CD4-positive, alpha-beta T cell treated with Interleukin-15 for 1 hour (primary cell): Measurements from ENCODE around the gene GRK2.

Experiments used
- DNase-seq: peaks from one replicate; pipeline ENCODE4 v3.0.0-alpha.2; 2020

GRK2 gene

DNA sequence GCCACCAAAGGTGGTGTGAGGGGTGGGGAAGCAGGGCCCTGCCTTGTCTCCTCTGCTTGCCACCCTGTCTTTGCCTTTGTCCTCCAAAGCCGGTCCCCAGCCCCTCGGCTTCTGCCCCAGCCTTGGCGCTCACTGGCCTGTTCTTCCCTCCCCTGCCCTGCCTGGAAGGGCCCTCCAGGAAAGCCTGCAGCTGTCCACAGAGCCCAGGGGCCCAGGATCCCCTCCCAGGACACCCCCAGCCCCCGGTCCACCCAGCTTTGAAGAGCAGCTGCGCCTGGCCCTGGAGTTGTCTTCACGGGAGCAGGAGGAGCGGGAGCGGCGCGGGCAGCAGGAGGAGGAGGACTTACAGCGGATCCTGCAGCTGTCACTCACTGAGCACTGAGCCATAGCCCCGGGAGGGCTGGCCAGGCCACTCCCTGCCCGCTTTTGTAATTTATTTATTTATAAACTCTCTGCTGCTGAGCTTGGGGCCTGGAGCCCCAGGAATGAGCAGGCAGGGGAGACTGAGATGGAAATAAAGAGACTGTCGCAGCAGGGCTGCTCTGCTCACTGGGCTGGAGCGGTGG is 35.8 kb downstream of the GRK2 start:
- no peak for DNase-seq

GRCh38 chr11:67302571-67303131 is 36.4 kb downstream of the GRK2 start:
- DNase-seq: no peak

- DNase-seq: peak; percentile 41
Observed at GRCh38 chr11:67303132-67303834, 37.0 kb downstream of the GRK2 start, which contains the start of gene SSH3. SSH3 (plus strand) TSS chr11:67303530; CDS start chr11:67303626, 96 bp downstream.

DNA sequence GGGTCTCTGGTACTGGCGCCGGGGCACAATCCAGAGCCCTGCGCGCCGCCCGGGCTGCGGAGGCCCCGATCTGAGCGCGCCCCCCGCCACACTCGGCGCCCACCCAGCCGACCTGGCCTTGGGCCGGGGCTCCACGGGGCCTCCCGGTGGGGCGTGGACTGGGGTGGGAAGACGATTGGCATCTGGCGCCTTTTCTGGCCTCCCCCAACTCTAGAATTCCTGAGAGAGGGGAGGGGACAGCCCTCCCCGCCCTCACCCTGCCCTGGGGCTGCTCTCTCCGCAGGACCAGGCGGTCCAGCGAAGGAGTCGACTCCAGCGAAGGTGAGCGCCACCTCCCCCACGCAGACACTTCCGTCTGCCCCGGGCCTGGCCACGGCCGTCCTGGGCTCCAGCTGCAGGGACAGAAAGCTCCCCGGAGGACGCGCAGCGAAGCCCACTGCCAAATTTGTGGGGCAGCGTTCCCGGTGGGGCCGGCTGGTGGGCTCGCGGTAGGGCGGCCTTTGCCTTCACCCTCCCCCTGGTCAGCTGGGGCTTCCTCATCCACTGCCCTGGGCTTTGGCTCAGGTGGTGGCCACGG is 37.6 kb downstream of the GRK2 start:
- DNase-seq: no peak

DNA sequence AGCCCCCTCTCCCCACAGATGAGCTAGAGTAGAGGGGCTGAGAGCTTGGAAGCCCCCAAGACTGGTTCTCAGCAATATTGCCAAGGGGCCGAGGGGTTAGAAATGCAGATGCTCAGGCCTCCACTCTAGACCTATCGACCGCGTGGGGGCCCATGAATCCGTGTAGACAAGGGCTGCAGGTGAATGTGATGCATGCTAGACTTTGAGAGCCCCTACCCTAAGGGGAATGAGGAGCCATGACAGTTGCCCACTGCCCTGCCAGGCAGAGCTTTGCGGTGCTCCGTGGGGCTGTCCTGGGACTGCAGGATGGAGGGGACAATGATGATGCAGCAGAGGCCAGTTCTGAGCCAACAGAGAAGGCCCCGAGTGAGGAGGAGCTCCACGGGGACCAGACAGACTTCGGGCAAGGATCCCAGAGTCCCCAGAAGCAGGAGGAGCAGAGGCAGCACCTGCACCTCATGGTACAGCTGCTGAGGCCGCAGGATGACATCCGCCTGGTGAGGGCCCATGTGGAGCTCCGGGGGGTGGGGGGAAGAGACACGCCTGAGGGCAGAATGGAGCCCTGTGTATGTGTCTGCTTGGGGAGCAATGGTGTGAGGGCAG is 38.3 kb downstream of the GRK2 start:
- no peak for DNase-seq

DNA sequence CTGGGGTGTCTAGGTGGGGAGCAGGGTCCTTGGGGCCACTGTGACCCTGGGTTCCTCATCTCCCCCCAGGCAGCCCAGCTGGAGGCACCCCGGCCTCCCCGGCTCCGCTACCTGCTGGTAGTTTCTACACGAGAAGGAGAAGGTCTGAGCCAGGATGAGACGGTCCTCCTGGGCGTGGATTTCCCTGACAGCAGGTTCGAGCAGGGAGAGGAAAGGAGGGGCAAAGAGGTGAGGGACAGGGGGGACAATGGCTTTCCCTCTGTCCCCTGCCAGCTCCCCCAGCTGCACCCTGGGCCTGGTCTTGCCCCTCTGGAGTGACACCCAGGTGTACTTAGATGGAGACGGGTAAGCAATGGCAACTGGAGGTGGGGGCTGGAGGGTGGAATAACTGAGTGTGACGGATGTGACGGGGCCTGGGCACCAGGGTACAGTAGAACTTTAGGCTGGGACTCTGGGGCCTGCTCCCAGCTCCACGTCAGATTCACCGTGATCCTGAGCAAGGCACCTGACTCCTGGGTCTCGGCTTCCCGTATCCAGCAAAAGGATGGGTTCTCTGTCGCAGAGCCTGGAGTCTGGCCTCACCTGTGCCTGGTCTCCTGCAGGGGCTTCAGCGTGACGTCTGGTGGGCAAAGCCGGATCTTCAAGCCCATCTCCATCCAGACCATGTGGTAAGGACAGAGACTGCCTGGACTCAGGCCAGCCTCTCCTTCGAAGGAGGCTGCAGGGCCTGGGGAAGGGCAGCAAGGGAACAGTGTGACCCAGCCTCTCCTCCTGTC is 40.7 kb downstream of the GRK2 start:
- no peak for DNase-seq

DNA sequence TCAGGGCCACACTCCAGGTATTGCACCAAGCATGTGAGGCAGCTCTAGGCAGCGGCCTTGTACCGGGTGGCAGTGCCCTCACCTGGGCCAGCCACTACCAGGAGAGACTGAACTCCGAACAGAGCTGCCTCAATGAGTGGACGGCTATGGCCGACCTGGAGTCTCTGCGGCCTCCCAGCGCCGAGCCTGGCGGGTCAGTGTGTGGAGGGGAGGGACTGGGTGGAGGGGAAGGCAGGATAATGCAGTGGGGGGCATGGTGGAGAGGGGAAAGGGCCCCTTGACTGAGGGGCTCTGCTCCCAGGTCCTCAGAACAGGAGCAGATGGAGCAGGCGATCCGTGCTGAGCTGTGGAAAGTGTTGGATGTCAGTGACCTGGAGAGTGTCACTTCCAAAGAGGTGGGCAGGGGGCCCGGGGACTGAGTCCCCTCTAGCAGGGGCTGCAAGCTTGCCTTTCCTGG is 41.3 kb downstream of the GRK2 start:
- DNase-seq: no peak

DNA sequence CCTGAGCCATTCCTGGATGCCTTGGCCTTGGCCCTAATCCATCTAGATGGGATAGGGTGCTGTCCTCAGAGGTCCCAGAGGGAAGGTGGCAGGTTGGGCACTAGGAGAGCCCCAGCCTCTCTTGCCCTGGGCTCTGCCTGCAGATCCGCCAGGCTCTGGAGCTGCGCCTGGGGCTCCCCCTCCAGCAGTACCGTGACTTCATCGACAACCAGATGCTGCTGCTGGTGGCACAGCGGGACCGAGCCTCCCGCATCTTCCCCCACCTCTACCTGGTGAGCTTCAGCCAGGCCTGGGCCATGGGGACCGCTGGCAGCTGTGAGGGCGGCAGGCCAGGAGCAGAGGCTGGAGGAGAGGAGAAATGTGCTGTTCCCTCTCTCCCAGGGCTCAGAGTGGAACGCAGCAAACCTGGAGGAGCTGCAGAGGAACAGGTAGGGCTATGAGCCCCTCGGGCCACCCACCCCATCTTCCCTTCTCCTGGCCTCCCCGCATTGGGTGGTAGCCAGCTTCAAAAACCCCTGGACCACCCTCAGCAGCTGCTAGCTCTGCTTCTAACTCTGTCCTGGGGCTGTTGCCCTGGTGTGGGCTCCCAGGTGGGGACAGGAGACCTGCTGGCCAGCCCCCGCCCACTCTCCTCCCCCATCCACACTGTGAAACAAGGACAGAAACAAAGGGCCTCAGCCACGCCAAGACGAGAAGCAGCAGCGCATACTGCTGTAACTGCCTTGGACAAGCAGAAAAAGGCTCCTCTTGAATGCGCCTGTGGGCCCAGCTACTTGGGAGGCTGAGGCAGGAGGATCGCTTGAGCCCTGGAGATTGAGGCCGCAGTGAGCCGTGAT is 42.0 kb downstream of the GRK2 start:
- no peak for DNase-seq

GRCh38 chr11:67309166-67309565 is 42.9 kb downstream of the GRK2 start:
- no peak for DNase-seq

GRCh38 chr11:67309661-67310061 is 43.4 kb downstream of the GRK2 start:
- no peak for DNase-seq

DNA sequence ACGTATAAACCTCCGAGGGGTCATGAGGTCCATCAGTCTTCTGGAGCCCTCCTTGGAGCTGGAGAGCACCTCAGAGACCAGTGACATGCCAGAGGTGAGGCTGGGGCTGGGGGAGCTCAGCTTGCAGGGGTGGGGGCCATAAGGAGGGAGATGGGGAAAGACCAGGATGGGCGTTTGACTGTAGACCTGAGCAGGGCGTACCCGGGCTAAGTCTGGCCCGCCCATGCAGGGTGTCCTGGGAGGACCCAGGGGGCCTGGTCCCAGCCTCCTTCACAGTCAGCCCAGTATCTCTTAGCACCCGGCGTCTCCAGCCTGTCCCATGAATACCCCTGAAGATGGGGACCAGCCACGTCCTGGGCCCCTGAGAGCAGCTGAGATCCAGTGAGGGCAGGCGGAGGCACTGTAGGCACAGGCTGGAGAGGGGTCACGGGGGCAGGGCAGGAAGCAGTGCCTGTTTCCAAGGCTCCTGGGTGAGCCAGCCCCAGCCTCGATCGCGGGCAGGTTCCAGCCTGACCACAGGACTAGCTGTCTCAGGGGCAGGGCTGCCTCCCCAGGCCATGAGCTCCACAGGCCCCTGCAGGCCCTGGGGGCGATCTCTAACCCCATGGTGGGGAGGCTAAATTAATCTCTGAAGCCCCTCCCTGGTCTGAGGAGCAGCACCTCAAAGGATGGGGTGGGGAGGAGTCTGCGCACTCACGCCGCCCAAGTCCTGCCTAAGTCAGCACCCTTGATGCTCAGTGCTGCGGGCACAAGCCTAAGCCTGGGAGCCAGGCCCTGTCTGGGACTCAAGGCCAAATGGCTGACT is 44.2 kb downstream of the GRK2 start:
- no peak for DNase-seq

GRCh38 chr11:67311051-67311555 is 44.8 kb downstream of the GRK2 start:
- no peak for DNase-seq

DNA sequence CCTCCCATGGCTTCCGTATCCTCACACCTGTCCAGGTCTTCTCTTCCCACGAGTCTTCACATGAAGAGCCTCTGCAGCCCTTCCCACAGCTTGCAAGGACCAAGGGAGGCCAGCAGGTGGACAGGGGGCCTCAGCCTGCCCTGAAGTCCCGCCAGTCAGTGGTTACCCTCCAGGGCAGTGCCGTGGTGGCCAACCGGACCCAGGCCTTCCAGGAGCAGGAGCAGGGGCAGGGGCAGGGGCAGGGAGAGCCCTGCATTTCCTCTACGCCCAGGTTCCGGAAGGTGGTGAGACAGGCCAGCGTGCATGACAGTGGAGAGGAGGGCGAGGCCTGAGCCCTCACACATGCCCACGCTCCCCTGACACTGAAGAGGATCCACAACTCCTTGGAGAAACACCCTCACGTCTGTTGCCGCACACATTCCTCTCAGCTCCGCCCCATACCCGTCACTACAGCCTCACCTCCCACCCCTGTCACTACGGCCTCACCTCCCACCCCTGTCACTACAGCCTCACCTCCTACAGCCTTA is 45.3 kb downstream of the GRK2 start:
- no peak for DNase-seq

- peak; percentile 61 for DNase-seq
Observed at GRCh38 chr11:67312187-67313021, 46.1 kb downstream of the GRK2 start.

DNA sequence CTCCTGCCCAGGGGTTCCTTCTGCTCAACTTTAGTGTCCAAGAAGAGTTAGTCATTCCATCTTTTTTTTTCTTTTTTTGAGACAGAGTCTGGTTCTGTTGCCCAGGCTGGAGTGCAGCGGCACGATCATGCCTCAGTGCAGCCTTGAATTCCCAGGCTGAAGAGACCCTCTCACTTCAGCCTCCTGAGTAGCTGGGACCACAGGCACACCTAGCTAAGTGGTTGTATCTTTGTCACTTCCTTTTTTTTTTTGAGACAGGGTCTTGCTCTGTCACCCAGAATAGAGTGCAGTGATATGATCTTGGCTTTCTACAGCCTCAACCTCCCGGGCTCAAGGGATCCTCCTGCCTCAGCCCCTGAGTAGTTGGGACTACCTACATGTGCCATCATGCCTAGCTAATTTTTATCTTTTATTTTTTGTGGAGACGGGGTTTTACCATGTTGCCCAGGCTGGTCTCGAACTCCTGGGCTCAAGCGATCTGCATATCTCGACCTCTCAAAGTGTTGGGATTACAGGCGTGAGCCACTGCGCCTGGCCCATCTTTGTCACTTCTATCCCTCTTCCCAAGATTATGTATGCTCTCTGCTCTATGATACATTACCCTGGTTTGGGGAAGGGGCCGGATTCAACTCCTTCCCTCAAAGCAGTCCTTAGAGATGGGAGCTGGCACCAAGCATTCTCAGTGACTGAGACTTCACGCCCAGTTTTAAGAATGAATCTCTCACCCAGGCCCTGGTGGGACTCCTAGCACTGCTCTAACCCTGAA is 47.0 kb downstream of the GRK2 start:
- no peak for DNase-seq

DNA sequence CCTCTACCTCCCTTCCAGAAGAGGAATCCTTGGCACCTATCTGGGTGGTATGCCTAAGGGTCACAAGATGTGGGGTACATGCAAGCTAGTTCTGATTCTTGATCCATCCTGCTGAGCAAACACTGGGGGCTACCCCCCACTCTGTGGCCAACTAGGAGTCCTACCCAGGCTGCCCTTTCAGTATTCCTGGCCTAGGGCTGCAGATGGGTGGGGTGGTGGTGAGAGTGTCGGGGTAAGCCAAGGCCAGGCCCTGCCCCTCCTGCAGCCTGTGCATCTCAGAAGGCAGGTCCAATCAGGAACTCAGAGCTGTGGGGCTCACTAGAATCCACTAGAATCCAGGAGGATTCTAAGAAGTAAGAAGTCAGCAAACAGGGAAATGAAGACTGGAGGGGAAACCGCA is 47.9 kb downstream of the GRK2 start:
- no peak for DNase-seq

- no peak for DNase-seq
Observed at GRCh38 chr11:67315325-67315909, 49.1 kb downstream of the GRK2 start.

DNA sequence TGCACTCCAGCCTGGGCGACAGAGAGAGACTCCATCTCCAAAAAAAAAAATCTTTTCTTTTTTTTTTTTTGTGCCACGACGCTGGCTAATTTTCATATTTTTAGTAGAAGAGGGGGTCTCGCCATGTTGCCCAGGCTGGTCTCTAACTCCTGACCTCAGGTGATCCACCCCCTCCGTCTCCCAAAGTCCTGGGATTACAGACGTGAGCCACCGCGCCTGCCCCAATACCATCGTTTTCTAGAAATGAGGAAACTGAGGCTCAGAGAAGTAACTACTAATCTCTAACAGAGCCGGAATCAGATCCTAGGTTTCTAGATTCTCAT is 50.6 kb downstream of the GRK2 start:
- DNase-seq: no peak
